Ovary (tissue), 3 donors: ENCODE data around the gene IL15RA.

ENCODE experiments used
- EP300 ChIP-seq: sonication (generic); formaldehyde crosslinking; IDR thresholded peaks from one replicate; pipeline ENCODE4 v1.6.1; 2017; ENCODE audit warnings: antibody characterized with exemption
- TF ChIP-seq, protein P1 (sequence below), 3 donors: fragments of 450-650 bp in 2 of 3; fragments of 200-600 bp in 1 of 3; IDR thresholded peaks; one replicate each; pipeline versions ENCODE4 v1.5.1 to v1.8.0; 2016 to 2022; ENCODE audit warnings: antibody characterized with exemption in 3 of 3, mild to moderate bottlenecking in 1 of 3
- donor health status: DM: no; HTN: no; CAD: no.

DNA sequence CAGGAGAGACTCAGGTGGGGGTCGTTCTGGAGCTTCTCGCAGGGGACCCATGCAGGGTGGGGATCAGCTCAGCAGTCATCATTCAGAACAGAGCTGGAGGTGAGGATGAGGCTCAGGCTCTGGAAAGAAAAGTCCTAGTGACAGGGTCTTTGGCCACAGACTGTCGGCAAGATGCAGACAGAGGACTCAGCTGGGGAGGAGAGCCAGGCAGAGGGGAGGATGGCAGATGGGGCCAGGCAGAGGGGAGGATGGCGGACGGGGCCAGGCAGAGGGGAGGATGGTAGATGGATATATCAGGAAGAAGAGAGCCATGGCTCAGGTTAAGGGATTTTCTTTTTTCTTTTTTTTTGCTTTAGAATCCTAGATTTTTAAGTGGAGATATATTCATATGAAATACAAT lies 7.7 kb upstream of the IL15RA start:
- TF ChIP-seq, protein P1, sequence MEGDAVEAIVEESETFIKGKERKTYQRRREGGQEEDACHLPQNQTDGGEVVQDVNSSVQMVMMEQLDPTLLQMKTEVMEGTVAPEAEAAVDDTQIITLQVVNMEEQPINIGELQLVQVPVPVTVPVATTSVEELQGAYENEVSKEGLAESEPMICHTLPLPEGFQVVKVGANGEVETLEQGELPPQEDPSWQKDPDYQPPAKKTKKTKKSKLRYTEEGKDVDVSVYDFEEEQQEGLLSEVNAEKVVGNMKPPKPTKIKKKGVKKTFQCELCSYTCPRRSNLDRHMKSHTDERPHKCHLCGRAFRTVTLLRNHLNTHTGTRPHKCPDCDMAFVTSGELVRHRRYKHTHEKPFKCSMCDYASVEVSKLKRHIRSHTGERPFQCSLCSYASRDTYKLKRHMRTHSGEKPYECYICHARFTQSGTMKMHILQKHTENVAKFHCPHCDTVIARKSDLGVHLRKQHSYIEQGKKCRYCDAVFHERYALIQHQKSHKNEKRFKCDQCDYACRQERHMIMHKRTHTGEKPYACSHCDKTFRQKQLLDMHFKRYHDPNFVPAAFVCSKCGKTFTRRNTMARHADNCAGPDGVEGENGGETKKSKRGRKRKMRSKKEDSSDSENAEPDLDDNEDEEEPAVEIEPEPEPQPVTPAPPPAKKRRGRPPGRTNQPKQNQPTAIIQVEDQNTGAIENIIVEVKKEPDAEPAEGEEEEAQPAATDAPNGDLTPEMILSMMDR (IDR thresholded peaks at IDR 0.05), result no peak
- no peak for TF ChIP-seq EP300
